ENCODE data around the gene ACD. TPM values are rescaled to one million over a fixed set of nuclear protein-coding genes. Genes with fewer than 3 reads are reported as not detected.

The ACD gene
- total and polyA plus RNA-seq, 9 of the 15 experiments (the other 6 are each of a cell fraction or from before 2014, with no cell fraction given), result 4.2 to 47.4 (median 19.2) TPM

DNA sequence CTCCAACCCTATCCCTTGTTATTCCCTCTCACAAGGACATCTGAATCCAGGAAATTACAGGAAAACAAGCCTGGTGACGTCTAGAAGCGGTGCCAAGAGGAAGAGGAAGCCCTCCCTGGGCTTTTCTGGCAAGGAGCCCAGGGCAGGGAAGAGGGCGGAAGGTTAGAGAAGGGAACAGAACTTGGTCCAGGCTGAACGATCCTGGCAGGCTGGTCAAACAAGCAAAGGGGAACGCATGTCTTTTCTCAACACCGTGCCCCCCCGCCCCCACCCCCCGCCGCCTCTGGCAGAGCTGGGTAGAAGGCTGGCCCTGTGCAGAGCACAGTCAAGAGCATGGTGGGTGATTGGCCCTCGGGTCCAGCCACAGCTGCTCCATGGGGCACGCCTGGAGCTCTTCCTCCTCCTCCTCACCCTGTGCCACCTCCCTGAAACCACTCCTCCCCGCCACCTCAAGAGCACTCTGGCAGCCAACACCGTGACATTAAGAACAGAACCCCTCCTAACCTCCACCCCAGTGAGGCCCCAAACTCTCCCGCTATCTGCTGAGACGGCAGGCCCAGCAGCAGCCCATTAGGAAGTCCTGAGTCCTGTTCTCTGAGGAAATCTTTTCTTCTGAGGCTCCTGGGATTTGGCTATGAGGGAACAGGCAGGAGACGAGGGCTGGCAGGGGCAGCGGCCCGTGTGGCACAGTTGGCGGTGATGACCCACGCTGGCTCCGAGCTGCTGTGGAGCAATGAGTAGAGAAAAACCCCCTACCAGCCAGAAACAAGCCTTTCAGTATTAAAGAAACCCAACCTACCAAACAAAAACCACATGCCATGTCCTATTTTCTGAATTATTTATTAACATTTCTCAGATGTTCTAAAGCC lies 13.9 kb upstream of the ACD start (continued):
- TF ChIP-seq ZNF584 (CRISPR knock-in tag; IDR thresholded peaks at IDR 0.05; ENCODE audit: low read depth) (no peak), SPI1 (IDR thresholded peaks at IDR 0.05; ENCODE audit: borderline replicate concordance, low read depth, low read length) (peak; percentile 14; the same call in 1 of the 2 replicates), ARNT (IDR thresholded peaks at IDR 0.05) (no peak), CREM (IDR thresholded peaks at IDR 0.05; ENCODE audit: low read depth) (0 out of 2 replicates have a peak, but pooled peaks have one; percentile 21), USF2 (CRISPR knock-in tag; IDR thresholded peaks at IDR 0.05) (no peak), SNRNP70 (optimal IDR thresholded peaks at IDR 0.05; ENCODE audit: low read depth, low read length) (no peak), NFIC (IDR thresholded peaks at IDR 0.05) (peak; percentile 63)

Data from K562 (cell line).